ENCODE results near the gene CFAP69.

CFAP69 gene

DNA sequence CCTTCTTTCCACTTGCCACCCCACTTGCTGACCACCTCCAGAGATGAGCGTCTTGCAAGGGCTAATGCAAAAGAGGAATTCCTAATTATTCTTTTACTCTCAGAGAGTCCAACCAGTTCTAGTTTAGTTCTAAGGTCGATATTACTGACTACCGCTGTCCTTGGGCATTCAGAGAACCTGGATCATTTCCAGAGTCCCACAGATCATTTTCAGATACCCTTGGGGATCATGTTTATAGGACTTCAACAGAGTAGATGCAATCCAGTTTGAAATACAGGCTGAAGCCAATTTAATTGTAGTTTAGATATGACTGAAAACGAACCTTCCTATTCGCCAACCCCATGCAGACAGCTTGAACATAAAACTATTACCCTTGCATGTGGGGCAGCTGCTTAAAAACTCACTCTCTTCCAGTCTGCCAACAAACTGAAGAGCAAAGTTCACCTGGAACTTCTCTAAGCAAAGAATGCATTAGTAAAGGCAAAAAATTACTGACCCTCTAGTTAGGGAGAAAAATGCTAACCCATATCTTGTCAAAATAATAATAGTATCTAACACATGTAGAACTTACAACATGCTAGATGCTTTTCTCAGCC, 22.4 kb downstream of the CFAP69 start:
- DNase-seq (ENCODE audit: insufficient read length, low spot score): no peak
- FAIRE-seq: no peak

DNA sequence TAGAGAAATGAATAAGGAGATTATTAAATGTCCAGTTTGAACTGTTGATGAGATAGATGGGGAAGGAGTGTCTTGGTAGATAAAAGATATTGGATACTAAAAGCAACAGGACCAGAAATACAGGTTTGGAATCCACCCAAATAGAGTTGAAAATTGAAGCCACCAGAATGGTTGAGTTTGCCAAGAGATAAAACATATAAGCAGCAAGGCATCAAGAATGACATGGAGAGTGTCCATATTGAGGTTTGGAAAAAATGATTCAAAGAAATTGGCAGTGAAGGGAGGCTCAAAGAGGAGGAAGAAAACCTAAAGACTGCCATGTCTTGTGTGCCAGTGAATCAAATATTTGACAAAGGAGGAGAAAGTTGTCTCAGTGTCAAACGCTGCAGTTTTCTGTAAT, 24.2 kb downstream of the CFAP69 start:
- FAIRE-seq (no peak), DNase-seq (ENCODE audit: insufficient read length, low spot score) (no peak)

DNA sequence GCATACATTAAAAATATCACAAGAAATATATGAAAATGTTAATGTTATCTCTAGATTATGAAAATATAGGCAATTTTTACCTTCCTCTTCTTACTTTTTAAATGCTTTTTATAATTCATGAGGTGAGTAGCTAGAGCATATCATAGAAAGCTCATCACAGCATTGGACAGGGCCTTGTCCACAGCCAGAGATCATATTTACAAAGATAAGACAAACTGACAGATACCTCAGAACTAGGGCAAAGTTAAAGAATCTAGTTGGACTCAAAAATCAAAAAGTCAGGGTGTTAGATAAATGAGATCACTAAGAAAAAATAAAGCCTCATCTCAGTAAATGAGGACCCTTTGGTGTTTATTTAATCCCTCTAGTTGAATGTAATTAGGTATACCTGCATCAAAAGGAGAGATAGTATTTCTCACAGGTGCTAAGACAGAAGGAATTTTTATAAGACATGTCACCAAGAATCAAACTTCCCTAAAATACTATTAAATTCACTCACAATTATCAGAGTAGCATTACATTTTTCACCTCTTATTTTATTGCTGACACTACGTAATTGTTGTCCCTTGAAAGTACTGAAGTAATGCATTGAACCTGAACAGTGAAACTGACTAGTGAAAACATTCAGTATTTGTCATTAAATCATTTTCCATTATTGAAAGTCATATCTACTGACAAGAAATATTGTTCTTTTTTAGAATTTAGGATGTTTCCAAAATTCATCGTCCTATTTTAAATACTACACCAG, 25.6 kb downstream of the CFAP69 start:
- FAIRE-seq (no peak), DNase-seq (ENCODE audit: insufficient read length, low spot score) (no peak)

DNA sequence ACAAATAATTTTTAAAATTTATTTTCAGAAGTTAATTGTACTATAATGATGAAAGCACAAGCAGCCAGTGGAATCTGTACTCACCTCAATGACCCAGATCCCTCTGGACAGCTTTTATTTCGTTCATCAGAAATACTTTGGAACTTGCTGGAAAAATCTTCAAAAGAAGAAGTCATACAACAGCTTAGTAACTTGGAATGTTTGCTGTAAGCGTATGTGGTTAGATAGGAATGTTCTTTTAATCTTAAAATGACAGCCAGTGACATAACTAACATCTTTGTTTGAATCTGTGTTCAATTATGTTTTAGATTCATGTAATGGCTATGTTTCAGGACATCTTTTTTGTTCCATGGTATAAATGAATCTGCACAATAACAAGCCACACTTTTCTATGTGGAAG, 26.8 kb downstream of the CFAP69 start:
- DNase-seq (ENCODE audit: insufficient read length, low spot score): no peak
- FAIRE-seq: no peak

DNA sequence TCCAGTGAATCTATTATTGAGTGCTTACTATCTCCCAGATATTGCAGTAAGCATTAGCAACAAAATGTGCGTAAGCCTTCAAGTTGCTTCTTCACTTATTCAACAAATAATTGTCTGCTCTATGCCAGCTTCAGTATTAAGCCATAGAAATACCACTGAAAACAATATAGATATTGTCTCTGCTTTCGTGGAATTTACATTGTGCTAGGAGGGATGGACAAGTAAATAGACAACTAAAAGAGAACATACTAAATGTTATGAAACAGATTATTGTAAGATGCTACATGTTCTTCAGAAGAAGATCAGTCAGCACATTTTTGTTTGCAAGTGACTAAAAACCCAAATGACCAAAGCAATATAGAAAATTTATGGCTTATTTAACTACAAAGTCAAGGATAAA, 27.3 kb downstream of the CFAP69 start:
- DNase-seq (ENCODE audit: insufficient read length, low spot score) (no peak), FAIRE-seq (no peak)

DNA sequence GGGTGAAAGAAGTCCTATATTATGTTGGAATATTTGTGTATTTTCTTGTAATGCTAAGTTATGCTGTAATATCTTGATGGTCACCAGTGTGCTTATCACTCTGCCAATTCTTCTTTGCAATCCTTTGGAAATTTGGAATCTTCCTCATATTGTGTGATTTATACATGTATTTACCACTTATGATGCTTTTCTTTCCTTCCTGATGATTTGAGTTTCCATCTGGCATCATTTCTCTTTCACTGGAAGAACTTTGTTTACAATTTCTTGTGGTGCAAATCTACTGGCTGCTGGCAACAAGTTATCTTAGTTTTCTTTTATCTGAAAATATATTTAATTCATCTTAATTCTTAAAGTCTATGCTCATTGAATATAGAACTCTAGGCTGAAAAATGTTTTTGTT, 29.2 kb downstream of the CFAP69 start:
- DNase-seq (ENCODE audit: insufficient read length, low spot score): no peak
- no peak for FAIRE-seq

DNA sequence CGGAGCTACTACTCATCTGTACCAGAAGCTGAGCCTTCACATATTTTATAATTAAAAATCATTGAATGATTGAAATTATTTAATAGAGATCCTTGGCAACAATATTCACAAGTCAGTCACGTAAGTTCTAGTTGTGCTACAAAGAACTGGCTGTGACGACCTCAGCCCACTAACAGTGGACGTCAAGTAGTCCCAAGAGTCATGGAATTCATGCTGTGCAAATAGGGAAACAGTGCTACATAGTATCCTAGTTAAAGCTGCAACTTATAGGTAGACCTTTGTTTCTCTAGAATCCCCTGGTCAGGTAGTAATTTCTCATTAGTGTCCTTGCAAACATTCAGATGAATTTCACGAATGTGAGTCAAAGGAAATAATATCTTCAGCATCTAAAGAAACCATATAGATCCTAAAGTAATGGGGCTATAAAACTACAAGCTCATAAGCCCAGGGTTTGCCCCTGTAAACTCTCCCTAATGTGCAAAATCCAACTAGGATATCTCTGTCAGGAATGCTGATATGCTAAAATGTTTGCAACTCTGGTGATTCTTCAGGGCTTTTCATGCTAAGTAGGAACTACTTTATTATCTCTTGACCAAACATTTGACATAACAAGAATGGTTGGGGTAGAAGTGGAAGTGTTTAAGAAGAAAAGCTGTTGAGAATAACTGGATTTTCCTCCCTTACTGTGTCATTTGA, 31.2 kb downstream of the CFAP69 start:
- DNase-seq (ENCODE audit: insufficient read length, low spot score) (no peak), FAIRE-seq (peak; percentile 26)

DNA sequence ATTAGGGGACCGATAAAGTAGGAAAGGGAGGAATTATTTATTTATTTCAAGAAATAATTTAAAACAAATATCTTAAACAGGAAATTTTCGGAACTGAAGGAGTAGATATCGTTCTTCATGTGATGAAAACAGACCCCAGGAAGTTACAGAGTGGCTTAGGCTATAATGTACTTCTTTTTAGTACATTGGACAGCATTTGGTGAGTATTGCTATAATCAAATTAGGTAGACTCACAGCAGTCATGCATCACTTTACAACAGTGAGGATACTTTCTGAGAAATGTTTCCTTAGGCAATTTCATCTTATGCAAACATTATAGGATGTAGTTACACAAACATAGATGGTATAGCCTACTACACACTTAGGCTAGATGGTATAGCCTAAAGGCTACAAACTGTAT, 43.2 kb downstream of the CFAP69 start:
- FAIRE-seq (no peak), DNase-seq (ENCODE audit: insufficient read length, low spot score) (no peak)

DNA sequence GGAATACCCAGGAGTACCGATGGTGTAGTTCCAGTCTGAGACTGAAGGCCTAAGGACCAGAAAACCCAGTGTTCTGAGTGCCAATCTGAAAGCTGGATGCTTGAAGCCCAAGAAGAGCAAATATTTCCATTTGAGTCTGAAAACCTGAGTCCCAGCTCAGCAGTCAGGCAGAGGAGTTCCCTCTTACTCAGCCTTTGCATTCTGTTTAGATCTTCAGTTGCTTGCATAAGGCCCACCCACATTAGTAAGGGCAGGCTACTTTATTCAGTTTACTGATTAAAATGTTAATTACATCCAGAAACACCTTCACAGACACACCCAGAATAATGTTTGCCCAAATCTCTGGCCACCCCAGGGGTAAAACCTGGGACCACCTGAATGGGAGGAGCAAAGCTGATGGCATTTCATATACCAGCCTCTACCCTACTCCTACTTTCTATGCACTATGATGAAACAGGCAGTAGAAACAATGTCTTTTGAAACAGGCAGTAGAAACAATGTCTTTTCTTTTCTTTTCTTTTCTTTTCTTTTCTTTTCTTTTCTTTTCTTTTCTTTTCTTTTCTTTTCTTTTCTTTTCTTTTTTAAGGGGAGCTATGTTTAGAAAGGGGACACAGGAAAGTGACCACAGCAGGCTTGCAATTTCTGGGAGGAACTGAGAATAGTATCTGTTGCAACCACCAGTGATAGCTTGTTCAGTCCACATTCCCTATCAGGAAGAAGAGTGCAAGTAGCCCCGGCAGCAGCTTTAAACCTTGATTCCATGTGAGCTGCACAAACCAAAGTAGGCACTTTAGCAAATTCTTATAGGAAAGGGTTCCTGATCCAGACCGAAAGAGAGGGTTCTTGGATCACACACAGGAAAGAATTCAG, 45.5 kb downstream of the CFAP69 start:
- DNase-seq (ENCODE audit: insufficient read length, low spot score) (no peak), FAIRE-seq (no peak)

DNA sequence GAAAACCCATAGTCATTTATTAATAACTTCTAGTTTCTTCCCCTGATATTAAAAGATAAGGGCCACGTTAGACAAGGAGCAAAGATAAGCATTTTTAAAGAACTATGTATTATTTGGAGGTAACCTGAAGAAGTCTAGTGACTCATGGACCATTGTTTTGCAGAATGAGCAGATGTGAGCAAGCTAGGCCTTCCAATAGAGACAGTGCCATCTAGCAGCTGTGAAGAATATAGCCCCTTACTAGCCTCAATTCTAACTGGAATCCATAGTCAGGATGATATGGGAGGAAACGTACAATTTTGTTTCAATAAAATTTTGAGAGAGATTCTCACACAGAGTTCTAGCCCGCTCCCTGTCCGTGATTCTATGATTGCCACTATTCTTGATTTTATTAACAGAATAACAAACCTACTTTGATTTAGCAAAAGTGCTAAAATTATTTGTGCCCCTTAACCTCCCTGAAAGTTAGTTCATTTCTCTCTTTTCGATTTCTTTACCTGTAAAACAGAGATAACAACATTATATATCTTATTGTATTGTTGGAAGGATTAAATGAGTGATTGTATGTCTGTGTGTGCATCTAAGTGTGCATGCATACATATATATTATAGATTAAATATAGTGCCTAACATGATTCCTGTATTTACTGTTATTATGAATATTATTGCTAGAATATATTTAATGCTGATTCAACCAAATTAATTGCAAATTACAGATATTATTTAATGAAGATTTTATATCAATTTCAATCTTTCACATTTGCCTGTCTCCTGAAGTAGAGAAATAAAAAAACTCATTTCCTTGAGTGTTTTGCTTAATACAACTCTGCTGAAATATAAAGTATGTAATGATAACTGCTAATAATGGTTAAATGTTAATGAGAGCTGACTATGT, 53.4 kb downstream of the CFAP69 start:
- FAIRE-seq: peak; percentile 52
- DNase-seq (ENCODE audit: insufficient read length, low spot score): no peak

DNA sequence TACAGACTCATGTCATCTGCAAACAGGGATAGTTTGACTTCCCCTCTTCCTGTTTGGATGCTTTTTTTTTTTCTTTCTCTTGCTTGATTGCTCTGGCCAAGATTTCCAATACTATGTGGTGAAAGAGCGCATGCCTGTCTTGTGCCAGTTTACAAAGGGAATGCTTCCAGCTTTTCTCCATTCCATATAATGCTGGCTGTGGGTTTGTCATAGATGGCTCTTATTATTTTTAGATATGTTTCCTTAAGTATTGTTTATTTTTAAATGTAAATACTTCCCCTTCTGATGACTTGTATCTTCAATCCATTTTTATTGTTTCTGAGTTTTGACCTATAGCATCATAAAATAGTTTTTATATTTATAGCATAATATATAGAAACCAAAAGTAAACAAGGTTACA, 58.3 kb downstream of the CFAP69 start:
- FAIRE-seq (no peak), DNase-seq (ENCODE audit: insufficient read length, low spot score) (no peak)

DNA sequence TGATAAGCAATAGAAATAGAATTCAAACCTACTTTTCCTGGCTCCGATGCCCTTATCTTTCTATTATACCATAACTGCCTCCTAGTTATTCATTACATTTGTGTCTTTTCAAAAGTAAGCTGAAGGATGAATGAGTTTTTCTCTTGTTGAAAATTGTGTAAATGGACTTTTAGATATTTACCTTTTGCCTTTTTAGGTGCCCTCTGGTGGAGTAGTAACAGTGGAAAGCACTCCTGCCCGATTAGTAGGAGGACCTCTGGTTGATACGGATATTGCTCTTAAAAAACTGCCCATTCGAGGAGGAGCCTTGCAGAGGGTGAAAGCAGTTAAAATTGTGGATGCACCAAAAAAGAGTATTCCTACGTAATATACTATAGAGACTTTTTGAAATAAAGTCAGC, 64.9 kb downstream of the CFAP69 start:
- FAIRE-seq (no peak), DNase-seq (ENCODE audit: insufficient read length, low spot score) (no peak)

DNA sequence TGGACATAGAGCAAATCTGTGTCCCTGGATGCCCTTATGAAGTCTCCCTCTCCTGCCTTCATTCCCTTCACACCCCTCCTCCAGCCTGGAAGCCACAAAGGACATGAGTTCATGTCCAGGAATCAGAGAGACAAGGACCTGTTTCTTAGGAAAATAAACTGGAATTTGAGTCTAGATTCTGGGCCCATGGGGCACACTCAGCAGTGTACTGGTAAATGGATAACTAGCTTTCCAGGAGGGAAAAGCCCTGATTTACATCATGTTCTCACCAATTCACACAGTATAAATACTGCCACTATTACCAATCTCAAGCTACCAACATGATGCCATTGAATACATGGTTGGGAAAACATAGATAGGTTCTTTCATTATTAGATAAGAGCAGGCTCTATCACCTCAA, 66.2 kb downstream of the CFAP69 start:
- FAIRE-seq (no peak), DNase-seq (ENCODE audit: insufficient read length, low spot score) (no peak)

DNA sequence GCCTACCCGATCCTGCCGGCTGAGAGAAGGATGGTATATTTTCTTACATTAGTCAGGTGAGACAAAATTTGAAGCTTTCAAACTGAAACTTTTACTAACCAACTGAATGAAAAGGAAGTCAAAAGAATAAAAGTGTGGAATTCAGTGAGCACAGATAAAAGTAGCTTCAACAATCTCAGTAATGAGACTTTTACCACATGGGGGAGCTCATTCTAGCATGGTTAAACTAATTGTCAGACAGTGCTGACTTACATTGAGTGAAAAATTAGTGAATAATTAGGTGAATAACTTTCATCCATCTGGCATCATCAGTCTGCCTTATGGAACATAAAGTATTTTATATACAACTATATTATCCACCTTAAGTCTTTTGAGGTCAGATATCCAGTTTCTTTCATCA, 67.8 kb downstream of the CFAP69 start:
- DNase-seq (ENCODE audit: insufficient read length, low spot score) (no peak), FAIRE-seq (no peak)

DNA sequence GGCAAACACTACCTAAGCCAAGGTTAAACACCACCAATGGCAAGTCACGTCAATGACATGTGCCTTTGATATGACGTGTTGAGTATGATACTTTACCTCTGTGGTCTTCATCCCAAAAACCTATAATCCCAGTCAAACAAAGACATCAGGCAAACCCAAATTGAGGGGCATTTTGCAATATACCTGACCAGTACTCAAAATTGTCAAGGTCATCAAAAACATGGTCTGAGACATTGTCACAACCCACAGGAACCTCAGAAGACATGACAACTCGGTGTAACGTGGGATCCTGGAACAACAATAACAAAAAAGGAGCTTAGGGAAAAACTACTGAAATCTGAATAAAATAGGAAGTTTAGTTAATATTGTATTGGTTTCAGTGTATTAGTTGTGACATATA, 68.9 kb downstream of the CFAP69 start:
- FAIRE-seq: no peak
- no peak for DNase-seq (ENCODE audit: insufficient read length, low spot score)

DNA sequence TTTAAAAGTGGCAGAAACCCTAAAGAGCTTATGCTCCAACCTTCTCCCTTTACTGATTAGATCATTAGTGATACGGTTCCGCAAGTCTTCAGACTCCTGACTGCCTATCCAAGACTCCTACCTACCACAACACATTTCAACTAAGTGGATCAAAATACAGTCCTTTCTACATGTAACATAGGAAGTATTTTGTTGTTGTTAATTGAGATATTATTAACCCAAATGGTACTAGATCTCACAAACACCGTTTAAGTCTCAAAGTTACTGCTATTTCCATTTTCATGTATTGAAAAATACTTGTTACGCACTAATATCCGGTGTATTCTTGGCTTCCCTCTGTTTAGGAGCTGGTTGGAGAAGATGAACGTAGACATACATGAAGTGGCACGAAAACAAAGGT, 75.0 kb downstream of the CFAP69 start:
- FAIRE-seq (no peak), DNase-seq (ENCODE audit: insufficient read length, low spot score) (no peak)

DNA sequence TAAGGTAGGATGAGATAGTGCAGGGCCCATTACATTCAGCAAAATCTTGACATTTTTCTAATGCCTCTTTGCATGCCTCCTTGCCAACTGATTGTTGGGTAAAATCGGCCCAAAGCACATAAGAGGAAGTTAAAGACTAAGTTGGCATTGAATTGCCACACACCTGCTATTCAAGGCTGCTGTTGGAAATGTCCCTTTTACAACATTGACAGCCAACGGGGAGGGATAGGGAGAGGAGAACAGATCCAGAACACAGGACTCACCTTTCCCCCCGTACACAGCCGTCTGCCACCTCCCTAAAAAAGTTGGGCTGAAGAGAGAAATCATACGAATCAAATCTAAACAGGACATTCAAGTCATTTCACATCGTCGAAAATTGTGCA, 75.4 kb downstream of the CFAP69 start:
- FAIRE-seq (no peak), DNase-seq (ENCODE audit: insufficient read length, low spot score) (no peak)

DNA sequence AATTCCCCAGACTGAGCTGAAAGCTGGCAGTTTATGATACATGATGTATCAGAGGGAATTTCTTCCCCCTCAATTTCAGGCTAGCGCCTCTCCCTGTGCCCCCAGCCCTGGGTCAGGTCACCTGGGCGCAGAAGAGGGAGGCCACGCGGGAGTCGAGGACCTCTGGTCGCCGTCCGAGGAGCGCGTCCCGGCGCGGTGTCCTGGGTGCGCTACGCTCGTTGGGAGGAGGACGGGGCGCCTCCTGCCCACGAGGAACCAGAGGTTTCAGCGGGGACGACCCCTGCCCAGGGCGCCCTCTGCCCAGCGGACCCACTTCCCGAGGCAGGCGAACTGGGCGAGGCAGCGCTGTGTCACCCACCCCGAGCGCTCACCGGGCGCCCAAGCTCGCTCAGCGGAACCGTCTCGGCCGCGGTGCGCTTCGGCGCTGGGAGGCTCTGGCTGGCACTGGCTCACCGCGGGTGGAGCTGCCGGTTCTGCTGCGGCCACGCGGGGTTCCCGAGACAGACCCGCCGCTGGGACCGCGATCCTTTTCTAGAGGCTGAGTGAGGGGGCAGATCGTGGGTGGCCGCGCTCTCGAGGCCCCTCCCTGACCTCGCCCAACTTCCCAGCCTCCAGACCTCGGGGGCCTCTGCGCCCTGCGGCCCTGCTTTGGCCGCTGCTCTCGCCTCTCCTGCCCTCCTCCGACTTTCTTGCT, 76.0 kb downstream of the CFAP69 start, which contains the start of gene FAM237B:
TSS of gene FAM237B (minus strand) at position 504 of the 694 bp plus-strand sequence. CDS start 1,556 bp downstream, outside the sequence.
- DNase-seq (ENCODE audit: insufficient read length, low spot score): no peak
- no peak for FAIRE-seq

DNA sequence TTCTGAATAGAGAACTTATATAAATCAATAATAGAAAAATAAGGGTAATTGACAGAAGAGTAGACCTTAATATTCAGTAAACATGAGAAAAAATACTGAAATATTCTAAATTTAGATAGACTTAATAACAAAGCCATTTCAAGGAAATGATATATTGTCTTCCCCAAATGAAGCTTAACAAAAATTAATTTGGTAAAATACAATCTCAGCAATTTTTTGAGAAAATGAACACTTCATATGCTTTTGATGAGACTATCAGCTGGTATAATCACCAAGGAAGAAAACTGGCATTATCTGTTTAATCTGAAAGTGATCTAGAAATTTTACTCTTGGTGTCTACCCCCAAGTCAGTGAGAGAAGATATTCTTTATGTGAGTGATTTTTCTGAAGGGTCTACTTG, 77.9 kb downstream of the CFAP69 start:
- DNase-seq (ENCODE audit: insufficient read length, low spot score): no peak
- no peak for FAIRE-seq

DNA sequence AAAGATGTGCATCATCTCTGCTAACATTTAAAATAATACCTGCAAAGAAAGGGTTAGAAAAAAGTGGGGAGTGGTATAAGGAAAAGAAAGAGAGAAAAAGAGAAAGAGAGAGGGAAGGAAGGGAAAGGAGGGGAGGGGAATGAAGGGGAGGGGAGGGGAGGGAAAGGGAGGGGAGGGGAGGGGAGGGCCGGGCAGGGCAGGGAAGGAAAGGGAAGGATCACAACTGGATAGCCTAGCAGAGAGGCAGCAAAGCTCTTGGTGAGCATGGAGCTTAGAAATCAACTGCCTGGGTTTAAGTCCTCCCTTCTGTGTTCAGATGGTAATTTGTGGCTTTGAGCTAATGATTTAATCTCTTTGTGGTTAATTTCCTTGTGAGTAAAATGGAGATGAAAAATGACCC, 81.5 kb downstream of the CFAP69 start:
- FAIRE-seq (no peak), DNase-seq (ENCODE audit: insufficient read length, low spot score) (no peak)

Data from GM19239 (cell line).